H1 (cell line): ENCODE results near the gene KIZ. TPM values are rescaled to one million over a fixed set of nuclear protein-coding genes. Genes with fewer than 3 reads are reported as not detected.

Source experiments
- CTCF ChIA-PET: fragments of 300-600 bp; sonication (Branson Sonifier 250); formaldehyde crosslinking; loops from one replicate; lab custom pipeline; 2021; ENCODE audit not compliant: partially characterized antibody; lab: Charles Lee
- POLR2A ChIA-PET: fragments of 300-600 bp; sonication (Branson Sonifier 250); formaldehyde crosslinking; loops from one replicate; lab custom pipeline; 2021; ENCODE audit warnings: inconsistent platforms; ENCODE audit not compliant: partially characterized antibody; lab: Charles Lee
- DNase-seq, 2 experiments: peaks; one replicate each; pipeline versions ENCODE4 v3.0.0 to v3.0.0-alpha.2; 2010 to 2022; ENCODE audit warnings: low spot score in 2 of 2, low read depth in 1 of 2, mixed read lengths in 1 of 2
- FAIRE-seq: peaks from 2 replicates; lab custom pipeline; 2011; peaks lifted over from hg19 to GRCh38; lab: Jason Lieb, UNC
- H2AFZ ChIP-seq: 2 replicates; pipeline ENCODE4 v1.8.1; 2012; ENCODE audit warnings: low read length, inconsistent platforms
- H2AK5ac ChIP-seq: 2 replicates; pipeline ENCODE4 v1.6.1; 2013; ENCODE audit warnings: low read depth, low read length
- H2BK120ac ChIP-seq: replicated peaks from 2 replicates; pipeline ENCODE3; 2013; ENCODE audit warnings: low read depth, low read length, inconsistent platforms
- H2BK12ac ChIP-seq: 2 replicates; pipeline ENCODE4 v1.6.1; 2013; ENCODE audit warnings: low read depth, low read length
- H2BK15ac ChIP-seq: 2 replicates; pipeline ENCODE4 v1.6.1; 2013; ENCODE audit warnings: low read length
- H2BK20ac ChIP-seq: 2 replicates; pipeline ENCODE4 v1.6.1; 2013; ENCODE audit warnings: low read length
- H2BK5ac ChIP-seq: 2 replicates; pipeline ENCODE4 v1.6.1; 2013; ENCODE audit warnings: low read depth, low read length
- H3K14ac ChIP-seq: 2 replicates; pipeline ENCODE4 v1.6.1; 2013; ENCODE audit warnings: inconsistent platforms; ENCODE audit not compliant: insufficient read length
- H3K18ac ChIP-seq: 2 replicates; pipeline ENCODE4 v1.6.1; 2013; ENCODE audit warnings: low read length; ENCODE audit errors: extremely low read depth
- H3K23ac ChIP-seq: 2 replicates; pipeline ENCODE4 v1.6.1; 2013; ENCODE audit warnings: inconsistent platforms; ENCODE audit not compliant: insufficient read length
- H3K23me2 ChIP-seq: 2 replicates; pipeline ENCODE4 v1.6.1; 2013; ENCODE audit warnings: low read depth, low read length
- H3K27ac ChIP-seq: 2 replicates; pipeline ENCODE4 v1.6.1; 2011; ENCODE audit warnings: low read depth, low read length, inconsistent platforms
- H3K27me3 ChIP-seq, 4 experiments: replicated peaks in 1 of 4; 1 replicate in 1 of 4; 2 replicates in 3 of 4; pipeline versions ENCODE4 v1.6.1 to v1.8.1; 2011 to 2013; ENCODE audit warnings: low read length in 3 of 4, mild to moderate bottlenecking in 3 of 4, inconsistent platforms in 2 of 4, mixed read lengths in 2 of 4, moderate library complexity in 1 of 4; ENCODE audit not compliant: control insufficient read depth in 3 of 4, insufficient read depth in 3 of 4; ENCODE audit errors: extremely low read depth in 1 of 4
- H3K36me3 ChIP-seq, 4 experiments: 2 replicates each; pipeline versions ENCODE4 v1.6.1 to v1.8.1; 2011 to 2013; ENCODE audit warnings: mild to moderate bottlenecking in 4 of 4, low read length in 3 of 4, moderate library complexity in 2 of 4, control low read depth in 1 of 4, inconsistent platforms in 1 of 4; ENCODE audit not compliant: insufficient read depth in 4 of 4, control insufficient read depth in 2 of 4
- H3K4ac ChIP-seq: replicated peaks from 2 replicates; pipeline ENCODE3; 2013; ENCODE audit warnings: low read length, low read depth, mixed read lengths, inconsistent platforms; ENCODE audit not compliant: insufficient read length
- H3K4me1 ChIP-seq, 4 experiments: replicated peaks in 1 of 4; 1 replicate in 1 of 4; 2 replicates in 3 of 4; pipeline versions ENCODE4 v1.6.1 to v1.8.1; 2011 to 2013; ENCODE audit warnings: low read length in 3 of 4, inconsistent platforms in 2 of 4, mixed read lengths in 1 of 4; ENCODE audit not compliant: insufficient read depth in 4 of 4, control insufficient read depth in 3 of 4
- H3K4me2 ChIP-seq, 2 experiments: 2 replicates each; pipeline versions ENCODE4 v1.6.1 to v1.8.1; 2011 to 2013; ENCODE audit warnings: low read depth in 2 of 2, low read length in 2 of 2, control low read depth in 1 of 2, inconsistent platforms in 1 of 2, mild to moderate bottlenecking in 1 of 2; ENCODE audit not compliant: insufficient read depth in 1 of 2
- H3K4me3 ChIP-seq, 4 experiments: fragments of 200-600, 300-600 bp in 1 of 4; sonication (generic), shearing (Covaris generic), sonication (Bioruptor Twin) in 1 of 4; 2 replicates each; pipeline versions ENCODE4 v1.5.1 to v1.8.1; 2011 to 2016; ENCODE audit warnings: low read length in 4 of 4, low read depth in 3 of 4, control low read depth in 2 of 4, inconsistent platforms in 2 of 4, mild to moderate bottlenecking in 2 of 4, mixed read lengths in 1 of 4, moderate library complexity in 1 of 4; ENCODE audit not compliant: insufficient read depth in 2 of 4; ENCODE audit errors: extremely low read depth in 1 of 4
- H3K56ac ChIP-seq: replicated peaks from 2 replicates; pipeline ENCODE3; 2013; ENCODE audit warnings: low read depth, mild to moderate bottlenecking, mixed read lengths, low read length, inconsistent platforms; ENCODE audit not compliant: insufficient read length
- H3K79me1 ChIP-seq: 2 replicates; pipeline ENCODE4 v1.6.1; 2013; ENCODE audit warnings: low read depth, low read length, control low read depth
- H3K79me2 ChIP-seq, 2 experiments: 2 replicates each; pipeline versions ENCODE4 v1.6.1 to v1.8.1; 2012 to 2013; ENCODE audit warnings: low read length in 2 of 2, mild to moderate bottlenecking in 2 of 2, inconsistent platforms in 1 of 2; ENCODE audit not compliant: insufficient read depth in 2 of 2, control insufficient read depth in 1 of 2
- H3K9ac ChIP-seq, 4 experiments: replicated peaks in 1 of 4; 1 replicate in 1 of 4; 2 replicates in 3 of 4; pipeline versions ENCODE4 v1.6.1 to v1.8.1; 2011 to 2013; ENCODE audit warnings: low read depth in 3 of 4, low read length in 3 of 4, control low read depth in 2 of 4, mild to moderate bottlenecking in 2 of 4, moderate library complexity in 2 of 4, inconsistent platforms in 1 of 4; ENCODE audit errors: extremely low read depth in 1 of 4
- H3K9me3 ChIP-seq, 2 experiments: 2 replicates each; pipeline versions ENCODE4 v1.6.1 to v1.8.1; 2012 to 2013; ENCODE audit warnings: mild to moderate bottlenecking in 2 of 2, moderate library complexity in 2 of 2, control low read depth in 1 of 2, inconsistent platforms in 1 of 2, low read depth in 1 of 2, low read length in 1 of 2, mixed read lengths in 1 of 2; ENCODE audit not compliant: insufficient read depth in 2 of 2
- H4K20me1 ChIP-seq, 2 experiments: replicated peaks in 1 of 2; 2 replicates each; pipeline versions ENCODE3 to v1.8.1; 2011 to 2013; ENCODE audit warnings: inconsistent platforms in 2 of 2, low read length in 2 of 2, mild to moderate bottlenecking in 1 of 2; ENCODE audit not compliant: insufficient read depth in 2 of 2, control insufficient read depth in 1 of 2
- H4K5ac ChIP-seq: 2 replicates; pipeline ENCODE4 v1.6.1; 2013; ENCODE audit warnings: low read length, low read depth, mixed read lengths, inconsistent platforms; ENCODE audit not compliant: insufficient read length
- H4K8ac ChIP-seq: 2 replicates; pipeline ENCODE4 v1.8.0; 2013; ENCODE audit warnings: mild to moderate bottlenecking, moderate library complexity, low read length, inconsistent platforms; ENCODE audit not compliant: insufficient read depth; ENCODE audit errors: extremely low read depth
- H4K91ac ChIP-seq: replicated peaks from 2 replicates; pipeline ENCODE3; 2013; ENCODE audit warnings: low read length, mixed read lengths, inconsistent platforms; ENCODE audit not compliant: insufficient read length
- E2F6 ChIP-seq: IDR thresholded peaks from 2 replicates; pipeline ENCODE4 v1.6.1; 2012; ENCODE audit warnings: inconsistent platforms
- HDAC2 ChIP-seq, 2 experiments: fragments of 300-600 bp in 1 of 2; sonication (generic) in 1 of 2; IDR thresholded peaks; 2 replicates each; pipeline ENCODE4 v1.6.1; 2011 to 2012; ENCODE audit warnings: low read depth in 2 of 2, low read length in 2 of 2, mild to moderate bottlenecking in 2 of 2, moderate library complexity in 2 of 2, borderline replicate concordance in 1 of 2, inconsistent platforms in 1 of 2
- SIN3A ChIP-seq, 2 experiments: IDR thresholded peaks in 1 of 2; conservative IDR thresholded peaks in 1 of 2; 2 replicates each; pipeline ENCODE4 v1.6.1; 2011 to 2012; ENCODE audit warnings: low read length in 2 of 2, improper control_type of control experiment in 1 of 2, low read depth in 1 of 2, mild to moderate bottlenecking in 1 of 2
- WGBS, 2 experiments: shearing (Covaris generic) in 1 of 2; methylation state at CpG; one replicate each; pipeline versions ENCODE4 v1.1.6 to v1.1.7; 2013 to 2015; ENCODE audit warnings: low lambda C conversion rate in 2 of 2, mixed read lengths in 2 of 2, inconsistent platforms in 1 of 2, low coverage in 1 of 2, missing lambda C conversion rate in 1 of 2; ENCODE audit not compliant: insufficient replicate concordance in 2 of 2, insufficient coverage in 1 of 2, insufficient read length in 1 of 2; ENCODE audit errors: extremely low coverage in 1 of 2, missing lambda C conversion rate in 1 of 2; 5-methylcytosine and 5-hydroxymethylcytosine counted together
- polyA plus RNA-seq, 7 experiments: library from polyadenylated mRNA; depleted of rRNA in 3 of 7; stranded (reverse) in 5 of 7; unstranded in 2 of 7; fragments of >200 nt in 5 of 7; fragments of 200-250 nt in 2 of 7; gene quantifications; 1 replicate in 5 of 7; 2 replicates in 1 of 7; 4 replicates in 1 of 7; pipeline versions ENCODE4 v1.2.1 to v1.2.3, GENCODE V29; 2011 to 2013; ENCODE audit warnings: missing spikeins in 2 of 7, mixed read lengths in 2 of 7
- total RNA-seq: library from RNA; stranded (reverse); fragmentation: NEBNext Ultra II Directional; extraction: Animal tissue kit (Norgen Biotek cat#: 25700); gene quantifications from 2 replicates; pipeline ENCODE4 v1.2.1, GENCODE V29; 2021

The KIZ gene
- total and polyA plus RNA-seq, 2 of the 8 experiments (the other 6 are each of a cell fraction or from before 2014, with no cell fraction given) = 13.0 to 51.7 TPM

DNA sequence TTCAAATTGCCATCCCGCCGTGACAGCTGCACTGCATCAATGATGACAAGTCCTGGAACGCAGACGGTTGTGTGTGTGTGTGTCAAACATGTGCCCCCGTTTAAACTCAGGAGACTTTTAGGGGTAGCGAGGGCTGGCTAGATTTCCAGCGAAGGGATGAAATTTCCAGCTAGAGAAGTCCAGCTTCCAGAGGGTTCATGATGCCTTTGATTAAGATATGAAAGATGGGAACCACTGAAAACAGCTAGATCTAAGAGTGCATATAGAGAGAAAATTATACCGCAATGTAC lies 644 bp downstream of the KIZ start:
- no peak overlapping the region for H3K56ac ChIP-seq
- H2BK12ac ChIP-seq = no peak overlapping the region
- FAIRE-seq (no peak), DNase-seq (no peak)
- no peak overlapping the region for H3K14ac ChIP-seq
- H3K4ac ChIP-seq = no peak overlapping the region
- H3K4me3 ChIP-seq = peak overlapping the region; percentile 60 to 98 (median 78)
- no peak overlapping the region for H2AK5ac ChIP-seq
- H3K36me3 ChIP-seq = no peaks in the 10 kb centered on the region
- CTCF ChIA-PET = interaction anchor here (0.8 to 2.7 kb wide), 3 partner anchors 12 to 80 kb away, joined by 3 to 14 read pairs (median 3); no protein-coding TSS in a partner anchor
- POLR2A ChIA-PET = interaction anchor here (1.5 to 2.7 kb wide), 4 partner anchors 21 to 65 kb away, joined by 5 to 20 read pairs (median 8); partner anchors contain the start of gene LINC00237
- H2AFZ ChIP-seq = no peak overlapping the region
- no peak overlapping the region for H2BK20ac ChIP-seq
- no peak overlapping the region for H3K18ac ChIP-seq
- 14% methylated on average over 8 of the region's 8 CpGs; no CpG with 5 or more reads in 1 of the 2 experiments for WGBS, 2 experiments
- peak overlapping the region; percentile 7; the same call in 1 of the 2 replicates for H4K8ac ChIP-seq
- no peaks in the 10 kb centered on the region for H3K27me3 ChIP-seq
- peaks cover 0 to 35% of the 10 kb centered on the region in 2 experiments; a peak in 2 of 4 replicates for H3K79me2 ChIP-seq
- no peak overlapping the region for H3K23ac ChIP-seq
- H3K4me2 ChIP-seq = peak overlapping the region; percentile 84 to 95
- no peaks in the 10 kb centered on the region for H3K9me3 ChIP-seq
- TF ChIP-seq E2F6 (no peak), HDAC2 (IDR thresholded peaks at IDR 0.05; ENCODE audit: borderline replicate concordance in 1 of 2, low read depth in 2 of 2, low read length in 2 of 2) (0 out of 4 replicates have a peak, but pooled peaks of 1 of the 2 experiments have one; percentile 63), SIN3A (conservative IDR thresholded peaks at IDR 0.05 in 1 of 2, IDR thresholded peaks at IDR 0.05 in 1 of 2; ENCODE audit: low read depth in 1 of 2, low read length in 2 of 2) (peak in 1 of 2 experiments; percentile 69; a peak in 1 of 4 replicates)
- TF ChIP-seq, all 59 proteins: peak for 2
- no peak overlapping the region for H2BK120ac ChIP-seq
- H3K4me1 ChIP-seq = peaks cover 2 to 9% (median 9%) of the 10 kb centered on the region in 4 experiments; a peak in 5 of 7 replicates
- H3K79me1 ChIP-seq = peaks cover 4% of the 10 kb centered on the region; the same call in 1 of the 2 replicates
- peaks cover 6% of the 10 kb centered on the region for H3K23me2 ChIP-seq
- no peaks in the 10 kb centered on the region for H4K20me1 ChIP-seq
- no peak overlapping the region for H4K91ac ChIP-seq
- H2BK15ac ChIP-seq = no peak overlapping the region
- no peak overlapping the region for H4K5ac ChIP-seq
- no peak overlapping the region for H2BK5ac ChIP-seq
- H3K27ac ChIP-seq = no peak overlapping the region
- peak overlapping the region in 2 of 4 experiments; percentile 56 to 61; a peak in 3 of 7 replicates for H3K9ac ChIP-seq
